LNCaP clone FGC (cell line): ENCODE measurements around the gene ZNF511.

Experiments
- DNase-seq: peaks from one replicate; pipeline ENCODE4 v3.0.0-alpha.2; 2011; ENCODE audit warnings: low read depth
- H3K4me3 ChIP-seq: 2 replicates; pipeline ENCODE4 v1.5.1; 2011; ENCODE audit warnings: mild to moderate bottlenecking, low read depth, low read length, control low read depth
- TF ChIP-seq, protein P1 (sequence below): IDR thresholded peaks from 2 replicates; pipeline ENCODE4 v1.5.1; 2012; ENCODE audit warnings: mild to moderate bottlenecking; ENCODE audit not compliant: control insufficient read depth, insufficient read depth; ENCODE audit errors: extremely low read depth

ZNF511 gene

GRCh38 chr10:133270204-133270603 lies 38.5 kb upstream of the ZNF511 start:
- DNase-seq = no peak
- H3K4me3 ChIP-seq = no peak overlapping the region
- TF ChIP-seq, protein P1, sequence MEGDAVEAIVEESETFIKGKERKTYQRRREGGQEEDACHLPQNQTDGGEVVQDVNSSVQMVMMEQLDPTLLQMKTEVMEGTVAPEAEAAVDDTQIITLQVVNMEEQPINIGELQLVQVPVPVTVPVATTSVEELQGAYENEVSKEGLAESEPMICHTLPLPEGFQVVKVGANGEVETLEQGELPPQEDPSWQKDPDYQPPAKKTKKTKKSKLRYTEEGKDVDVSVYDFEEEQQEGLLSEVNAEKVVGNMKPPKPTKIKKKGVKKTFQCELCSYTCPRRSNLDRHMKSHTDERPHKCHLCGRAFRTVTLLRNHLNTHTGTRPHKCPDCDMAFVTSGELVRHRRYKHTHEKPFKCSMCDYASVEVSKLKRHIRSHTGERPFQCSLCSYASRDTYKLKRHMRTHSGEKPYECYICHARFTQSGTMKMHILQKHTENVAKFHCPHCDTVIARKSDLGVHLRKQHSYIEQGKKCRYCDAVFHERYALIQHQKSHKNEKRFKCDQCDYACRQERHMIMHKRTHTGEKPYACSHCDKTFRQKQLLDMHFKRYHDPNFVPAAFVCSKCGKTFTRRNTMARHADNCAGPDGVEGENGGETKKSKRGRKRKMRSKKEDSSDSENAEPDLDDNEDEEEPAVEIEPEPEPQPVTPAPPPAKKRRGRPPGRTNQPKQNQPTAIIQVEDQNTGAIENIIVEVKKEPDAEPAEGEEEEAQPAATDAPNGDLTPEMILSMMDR = no peak

DNA sequence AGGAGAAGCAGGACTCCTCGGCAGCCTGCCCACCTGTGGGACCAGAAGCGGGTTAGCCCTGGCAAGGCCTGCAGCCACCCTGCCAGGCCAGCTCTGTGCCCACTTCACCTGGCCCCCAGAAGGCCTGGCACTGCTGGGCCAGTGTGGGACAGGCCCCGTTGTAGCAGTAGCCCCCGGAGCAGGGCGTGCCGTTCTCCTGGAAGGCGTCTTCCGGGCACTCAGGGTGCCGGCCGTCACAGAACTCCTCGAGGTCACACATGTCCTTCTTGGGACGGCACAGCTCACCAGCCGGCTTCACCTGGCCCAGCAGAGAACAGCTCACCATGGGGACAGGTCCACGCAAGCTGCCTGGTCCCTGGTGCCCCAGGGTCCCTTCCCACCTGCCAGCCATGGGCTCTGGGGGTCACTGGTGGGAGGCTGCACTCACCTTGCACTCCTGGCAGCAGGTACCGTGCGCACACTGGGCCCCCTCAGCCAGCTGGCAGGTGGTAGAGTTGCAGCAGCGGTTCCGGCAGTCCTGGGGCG lies 37.9 kb upstream of the ZNF511 start:
- no peak for DNase-seq
- H3K4me3 ChIP-seq = no peak overlapping the region
- TF ChIP-seq, protein P1 = no peak

DNA sequence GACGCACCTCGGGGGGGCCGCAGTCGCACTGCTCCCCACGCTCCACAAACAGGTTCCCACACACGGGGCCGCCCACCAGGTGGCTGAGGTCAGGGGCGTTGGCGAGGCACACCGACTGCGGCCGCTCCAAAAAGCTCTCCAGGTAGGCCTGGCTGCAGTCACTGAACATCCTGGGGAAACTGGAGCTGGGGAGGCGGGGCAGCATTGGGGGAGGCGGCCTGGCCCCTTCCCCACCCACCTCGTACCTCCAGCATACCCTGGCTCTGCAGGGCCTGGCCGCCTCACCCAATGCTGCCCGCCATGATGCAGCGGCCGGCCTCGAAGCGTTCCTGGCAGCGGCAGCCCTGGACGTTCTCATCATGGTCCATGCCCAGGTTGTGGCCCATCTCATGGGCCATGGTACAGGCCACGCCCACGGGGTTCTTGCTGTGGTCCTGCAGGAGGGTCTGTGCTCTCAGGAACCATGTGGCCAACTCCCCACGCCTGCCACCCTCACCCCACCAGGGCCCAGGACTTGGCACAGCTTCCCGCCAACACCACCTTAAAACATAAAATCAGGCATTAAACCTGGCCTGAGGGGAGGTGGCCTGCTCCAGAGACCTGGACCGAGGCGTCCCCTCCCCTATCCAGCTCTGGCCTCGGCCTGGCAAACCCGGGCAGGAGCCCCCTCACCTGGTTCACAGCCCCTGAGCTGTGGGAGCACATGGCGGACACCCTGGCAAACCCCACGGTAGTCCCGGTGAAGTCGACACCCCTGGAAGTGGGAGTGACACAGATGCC lies 37.0 kb upstream of the ZNF511 start:
- no peak for DNase-seq
- TF ChIP-seq, protein P1 = no peak
- H3K4me3 ChIP-seq = no peak overlapping the region

GRCh38 chr10:133272301-133272963 lies 36.3 kb upstream of the ZNF511 start:
- TF ChIP-seq, protein P1 = no peak
- no peak for DNase-seq
- no peak overlapping the region for H3K4me3 ChIP-seq

DNA sequence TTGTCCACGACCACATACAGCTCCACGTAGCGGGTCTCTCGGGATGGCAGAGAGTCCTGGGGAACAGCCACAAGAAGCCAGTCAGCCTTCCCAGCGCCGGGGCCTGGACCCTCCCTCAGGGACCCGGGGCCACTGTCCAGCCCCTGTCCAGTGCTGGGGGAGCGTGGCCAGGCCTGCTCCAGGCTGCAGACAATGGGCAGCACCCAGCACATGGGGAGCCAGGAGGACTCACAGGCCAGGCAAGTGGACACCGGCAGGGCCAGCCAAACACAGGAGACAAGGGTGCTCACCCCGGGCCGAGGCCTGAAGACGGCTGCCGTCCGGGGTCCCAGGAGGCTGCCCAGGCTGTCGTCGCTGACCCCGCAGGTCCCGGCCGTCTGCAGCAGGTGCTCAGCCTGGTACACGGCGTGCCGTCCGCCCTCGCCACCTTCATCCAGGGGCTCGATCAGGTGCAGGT lies 35.7 kb upstream of the ZNF511 start:
- H3K4me3 ChIP-seq = no peak overlapping the region
- no peak for DNase-seq
- TF ChIP-seq, protein P1 = no peak

GRCh38 chr10:133273534-133274143 lies 35.1 kb upstream of the ZNF511 start:
- H3K4me3 ChIP-seq = no peak overlapping the region
- TF ChIP-seq, protein P1 = no peak
- DNase-seq = no peak
